ENCODE data around the gene SEC24A. TPM values are rescaled to one million over a fixed set of nuclear protein-coding genes. Genes with fewer than 3 reads are reported as not detected.
A peak's percentile ranks its signal among the peaks of the same experiment; 100 is the strongest.
"Not testable (repeated sequence)": the region's sequence is repeated elsewhere in the genome, so short reads cannot be mapped to it uniquely, and the experiment has no call there.

The SEC24A gene
- total RNA-seq, result 12.4 TPM
- long read RNA-seq, full-length matches to known transcripts, result 8 of 11 reads
- long read RNA-seq, partial matches to known transcripts, result 0 of 11 reads
- long read RNA-seq, other reads (novel, unspliced or antisense), result 3 of 11 reads

DNA sequence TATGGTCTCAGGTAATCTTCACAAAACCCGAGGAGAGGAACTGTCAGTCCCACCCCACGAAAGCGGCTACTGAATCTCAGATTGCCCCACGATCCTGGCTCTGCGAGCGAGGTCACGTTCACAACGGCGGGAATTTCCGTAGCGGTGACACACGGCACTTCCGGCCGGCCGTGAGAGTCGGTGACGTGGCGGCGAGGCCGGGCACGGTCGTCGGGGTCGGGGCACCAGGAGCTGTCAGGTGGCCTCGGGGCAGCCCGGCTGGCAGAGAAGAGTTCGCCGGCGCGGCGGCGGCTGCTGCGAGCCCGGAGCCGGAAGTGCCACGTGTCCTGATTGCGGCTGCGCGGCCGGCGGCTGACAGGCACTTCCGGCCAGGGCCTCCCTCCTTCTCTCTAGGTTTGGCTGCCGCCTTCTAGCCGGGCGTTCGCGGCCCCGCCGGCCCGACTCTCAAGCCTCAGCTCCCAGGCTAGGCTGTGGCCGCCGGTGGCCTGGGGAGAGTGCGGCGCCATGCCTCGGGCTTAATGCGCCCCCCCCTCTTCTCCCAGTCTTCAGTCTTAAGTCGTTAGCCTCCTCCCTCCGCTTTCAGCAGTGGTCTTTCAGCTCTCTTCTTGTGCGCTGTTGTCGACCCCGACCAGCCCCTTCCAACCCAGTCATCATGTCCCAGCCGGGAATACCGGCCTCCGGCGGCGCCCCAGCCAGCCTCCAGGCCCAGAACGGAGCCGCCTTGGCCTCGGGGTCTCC, at the start of gene SEC24A:
Gene SEC24A, plus strand, starts transcription at position 361 of the 738 bp plus-strand sequence. Its CDS starts 292 bp downstream, at position 653.
- intact Hi-C loops (cut with DNase I), result loop anchor here (1.0 kb wide), 1 partner anchor 16 kb away; the partner anchor contains the start of gene SAR1B
- peak; percentile 94 for DNase-seq (ENCODE audit: low spot score)

DNA sequence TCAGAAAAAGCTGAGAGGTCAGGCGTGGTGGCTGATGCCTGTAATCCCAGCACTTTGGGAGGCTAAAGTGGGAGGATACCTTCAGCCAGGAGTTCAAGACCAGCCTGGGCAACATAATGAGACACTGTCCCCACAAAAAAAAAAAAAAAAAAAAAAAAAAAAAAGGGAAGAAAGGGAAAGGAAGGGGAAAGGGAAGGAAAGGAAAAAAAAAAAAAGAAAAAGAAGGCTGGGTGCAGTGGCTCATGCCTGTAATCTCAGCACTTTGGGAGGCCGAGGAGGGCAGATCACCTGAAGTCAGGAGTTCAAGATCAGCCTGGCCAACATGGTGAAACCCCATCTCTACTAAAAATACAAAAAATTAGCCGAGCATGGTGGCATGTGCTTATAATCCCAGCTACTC, 48.8 kb upstream of the SEC24A start:
- intact Hi-C loops (cut with DNase I); DNase-seq (ENCODE audit: low spot score): not testable (repeated sequence)

DNA sequence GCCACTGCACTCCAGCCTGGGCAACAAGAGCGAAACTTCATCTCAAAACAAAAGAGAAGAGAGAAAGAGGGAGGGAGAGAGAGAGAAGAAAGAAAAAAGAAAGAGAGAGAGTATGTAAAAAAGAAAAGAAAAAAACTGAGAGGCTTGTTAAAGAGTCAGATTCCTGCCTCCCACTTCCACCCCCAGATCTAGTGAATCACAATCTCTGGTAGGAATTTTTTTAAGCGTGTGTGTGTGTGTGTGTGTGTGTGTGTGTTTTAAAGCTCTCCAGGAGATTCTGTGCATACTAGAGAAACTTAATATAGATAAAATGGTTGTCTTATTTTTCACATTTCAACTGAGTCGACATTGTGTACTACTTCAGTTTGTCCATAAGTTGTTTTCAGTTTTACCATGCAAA, 48.0 kb upstream of the SEC24A start:
- no peak for DNase-seq (ENCODE audit: low spot score)
- intact Hi-C loops (cut with DNase I), result no loop called here

DNA sequence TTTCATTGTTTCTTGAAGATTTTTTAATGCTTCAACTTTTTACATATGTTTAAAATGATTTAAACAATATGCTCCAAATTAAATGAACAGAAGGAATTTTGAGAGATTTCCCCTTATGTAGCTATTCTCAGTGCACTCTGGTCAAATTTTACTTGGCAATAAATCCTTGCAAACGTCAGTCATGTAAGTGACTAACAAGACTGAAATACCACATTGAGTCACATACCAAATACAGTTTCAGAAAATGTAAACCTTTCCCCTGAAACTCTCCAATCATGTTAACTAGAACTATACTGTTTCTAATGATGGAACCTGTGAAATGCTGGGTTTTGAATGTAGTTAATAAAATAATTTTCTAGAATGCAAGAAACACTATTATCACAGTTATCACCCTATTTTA, 45.5 kb upstream of the SEC24A start:
- DNase-seq (ENCODE audit: low spot score), result no peak
- intact Hi-C loops (cut with DNase I), result no loop called here

DNA sequence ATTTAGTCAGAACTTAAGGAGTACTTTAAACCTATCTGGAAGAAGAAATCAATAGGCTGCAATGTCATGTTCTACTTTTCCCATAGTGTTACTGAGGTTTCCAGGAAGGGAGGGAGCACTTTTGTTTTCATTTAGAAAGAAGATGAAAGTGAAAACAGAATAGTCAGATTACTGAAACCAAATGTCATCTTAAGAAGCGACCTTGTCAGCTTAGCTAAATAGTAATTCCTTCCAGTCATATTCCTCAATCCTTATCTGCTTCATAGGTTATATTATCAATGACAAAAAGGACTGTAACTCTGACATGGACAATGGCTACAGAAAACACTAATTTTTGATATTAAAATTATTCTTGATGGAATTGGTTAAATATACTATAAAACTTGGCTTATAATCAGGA, 43.7 kb upstream of the SEC24A start:
- no peak for DNase-seq (ENCODE audit: low spot score)
- intact Hi-C loops (cut with DNase I), result no loop called here

DNA sequence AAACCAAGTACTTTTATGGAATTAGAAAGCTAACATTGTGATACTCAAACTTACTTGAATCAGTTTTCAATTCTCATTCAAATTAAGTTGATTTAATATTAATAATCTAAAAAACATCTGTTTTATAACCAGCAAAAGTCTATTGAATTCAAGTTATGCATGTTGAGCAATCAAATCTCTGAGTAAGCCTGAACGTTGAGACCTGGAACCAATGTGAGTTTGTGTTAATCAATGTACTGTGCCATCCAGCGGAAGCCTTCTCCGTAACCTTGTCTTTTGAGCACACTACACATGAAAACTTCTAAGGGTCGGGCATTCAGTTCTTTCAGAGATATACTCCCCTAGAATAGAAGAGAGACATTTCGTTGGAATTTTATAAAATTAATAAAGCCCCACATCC, 41.9 kb upstream of the SEC24A start:
- no peak for DNase-seq (ENCODE audit: low spot score)
- intact Hi-C loops (cut with DNase I), result no loop called here

DNA sequence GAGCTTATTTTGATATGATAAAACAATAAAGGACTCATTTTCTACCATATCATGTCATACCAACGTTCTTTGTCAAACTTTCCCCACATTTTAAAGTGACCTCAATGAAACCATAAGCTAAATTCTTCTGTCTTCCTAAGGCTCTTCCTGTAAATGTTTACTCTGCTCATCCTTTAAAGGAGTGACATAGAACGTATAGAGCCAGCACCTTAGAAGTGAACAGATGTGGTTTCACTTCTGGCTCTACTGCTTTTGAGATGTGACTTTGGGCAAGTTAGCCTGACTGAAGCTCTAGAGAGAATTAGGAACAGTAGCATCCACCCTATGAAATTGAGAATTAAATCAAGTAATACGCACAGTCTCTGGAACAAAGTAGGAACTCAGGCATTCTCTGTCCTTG, 40.0 kb upstream of the SEC24A start:
- DNase-seq (ENCODE audit: low spot score), result no peak
- intact Hi-C loops (cut with DNase I), result no loop called here

DNA sequence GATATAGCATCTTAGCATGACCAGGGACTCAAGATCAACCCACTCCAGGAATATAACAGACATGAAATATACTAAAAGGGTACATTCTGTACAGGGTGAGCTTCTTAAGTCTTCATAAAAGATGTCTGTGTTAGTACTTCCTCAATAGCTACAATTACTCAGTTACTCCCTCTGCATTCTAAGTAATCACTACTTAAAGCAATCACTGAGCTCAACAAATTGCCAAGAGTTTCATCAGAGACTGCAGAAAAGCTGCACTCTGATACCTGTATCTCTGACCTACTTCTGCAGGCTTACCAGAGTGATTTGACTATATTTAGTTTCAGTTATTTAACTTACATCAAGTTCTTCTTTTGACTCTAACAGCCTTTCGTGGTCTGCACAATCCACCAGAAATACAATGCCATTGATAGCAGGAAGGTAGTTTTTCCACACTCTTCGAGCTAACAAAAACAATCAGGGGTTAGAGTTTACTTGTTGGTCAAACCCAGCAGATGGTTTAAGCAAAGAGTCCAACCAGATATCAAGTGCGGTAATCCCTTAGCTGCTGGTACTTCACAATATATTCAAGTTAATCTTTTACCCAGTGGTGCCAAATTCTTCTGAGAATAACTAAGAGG, 39.2 kb upstream of the SEC24A start:
- intact Hi-C loops (cut with DNase I), result no loop called here
- DNase-seq (ENCODE audit: low spot score), result no peak

DNA sequence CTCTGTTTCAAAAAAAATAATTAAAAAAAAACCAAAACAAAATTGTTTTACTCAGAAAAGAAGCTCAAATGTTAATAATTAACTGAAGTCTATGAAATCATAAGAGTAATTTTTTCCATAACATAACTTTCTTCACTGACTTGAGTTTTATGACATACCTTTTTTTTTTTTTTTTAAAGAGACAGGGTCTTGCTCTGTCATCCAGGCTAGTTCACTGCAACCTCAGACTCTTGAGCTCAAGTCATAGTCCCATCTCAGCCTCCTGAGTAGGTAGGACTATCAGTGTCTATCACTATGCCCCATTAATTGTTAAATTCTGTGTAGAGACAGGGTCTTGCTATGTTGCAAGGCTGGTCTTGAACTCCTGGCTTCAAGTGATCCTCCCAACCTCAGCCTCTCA, 37.9 kb upstream of the SEC24A start:
- DNase-seq (ENCODE audit: low spot score), result no peak

DNA sequence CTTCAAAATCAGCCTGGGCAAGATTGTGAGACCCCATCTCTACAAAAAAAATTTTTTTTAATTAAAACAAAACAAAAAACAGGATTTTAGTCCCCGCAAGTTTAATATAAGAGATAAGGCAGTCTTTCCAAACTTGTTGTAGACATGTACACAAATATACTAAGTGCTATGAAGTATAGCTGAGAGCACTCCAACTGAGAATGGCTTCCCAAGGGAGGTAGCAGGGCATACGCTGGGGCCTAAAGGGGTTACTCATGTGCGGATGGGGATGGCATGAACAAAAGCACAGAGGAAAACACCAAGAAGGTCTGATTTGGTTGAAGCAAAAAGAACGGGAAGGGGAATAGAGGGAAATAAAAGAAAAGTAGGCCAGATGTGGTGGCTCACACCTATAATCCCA, 37.1 kb upstream of the SEC24A start:
- DNase-seq (ENCODE audit: low spot score), result no peak
- intact Hi-C loops (cut with DNase I), result no loop called here

More for the DNA sequence above, 37.9 kb upstream of the SEC24A start:
- intact Hi-C loops (cut with DNase I), result no loop called here

DNA sequence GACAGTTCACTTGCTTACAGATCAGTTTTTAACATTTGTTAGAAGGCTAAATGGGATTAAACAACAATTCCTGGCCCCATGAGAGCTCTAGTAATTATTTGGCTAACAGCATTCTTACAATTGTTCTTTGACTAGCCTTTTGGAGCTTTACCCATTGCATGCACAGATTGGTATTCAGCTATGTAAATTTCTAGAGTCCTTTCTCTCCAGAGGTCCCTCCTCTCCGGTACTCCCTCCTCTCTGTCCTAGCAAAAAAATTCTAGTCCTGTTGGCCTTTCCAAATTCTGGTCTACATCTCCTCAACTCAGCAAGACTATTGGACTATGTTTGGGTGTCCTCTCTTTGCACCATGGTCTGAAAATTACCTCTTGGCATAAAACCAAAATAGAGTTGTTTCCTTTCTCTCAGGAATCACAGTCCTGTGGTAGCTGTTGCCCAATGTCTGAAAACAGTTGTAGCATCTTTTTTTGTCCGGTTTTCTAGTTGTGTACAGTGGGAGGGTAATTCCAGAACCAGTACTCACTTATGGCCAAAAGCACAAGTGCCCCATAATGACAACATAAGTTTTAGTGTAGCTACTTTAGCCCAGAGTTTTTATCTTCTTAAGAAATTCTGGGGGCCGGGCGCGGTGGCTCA, 34.0 kb upstream of the SEC24A start:
- intact Hi-C loops (cut with DNase I), result no loop called here
- DNase-seq (ENCODE audit: low spot score), result no peak

DNA sequence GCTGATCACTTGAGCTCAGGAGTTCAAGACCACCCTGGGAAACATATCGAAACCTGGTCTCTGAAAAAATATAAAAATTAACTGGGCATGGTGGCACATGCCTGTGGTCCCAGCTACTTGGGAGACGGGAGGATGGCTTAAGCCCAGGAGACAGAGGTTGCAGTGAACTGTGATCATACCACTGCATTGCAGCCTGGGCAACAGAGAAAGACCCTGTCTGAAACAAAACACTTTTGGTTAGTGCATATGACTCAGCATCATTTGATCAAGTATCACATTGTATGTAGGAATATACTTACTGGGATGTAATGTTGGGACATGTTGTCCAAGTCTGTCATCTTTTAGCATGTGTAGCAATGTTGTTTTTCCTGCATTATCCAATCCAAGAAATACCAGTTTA, 28.0 kb upstream of the SEC24A start:
- DNase-seq (ENCODE audit: low spot score), result no peak
- intact Hi-C loops (cut with DNase I), result no loop called here

DNA sequence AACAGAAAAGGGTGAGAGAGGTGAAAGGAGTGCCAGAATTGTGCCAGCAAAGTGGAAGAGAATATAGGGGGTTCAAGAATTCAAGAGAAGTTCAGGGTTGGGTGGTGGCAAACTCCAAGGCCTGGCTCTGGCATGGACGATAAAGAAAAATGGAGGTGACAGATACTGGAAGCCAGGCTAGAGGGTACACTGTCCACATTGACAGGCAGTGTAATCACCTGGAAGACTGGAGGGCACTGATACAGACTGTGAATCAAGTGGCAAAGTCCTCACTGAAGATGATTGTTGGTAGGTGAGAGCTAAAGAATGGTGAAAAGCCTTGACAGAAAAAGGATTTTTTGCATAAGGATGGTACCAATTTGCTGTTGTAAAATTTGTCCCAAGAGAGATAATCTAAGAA, 23.0 kb upstream of the SEC24A start:
- no peak for DNase-seq (ENCODE audit: low spot score)
- intact Hi-C loops (cut with DNase I), result no loop called here

DNA sequence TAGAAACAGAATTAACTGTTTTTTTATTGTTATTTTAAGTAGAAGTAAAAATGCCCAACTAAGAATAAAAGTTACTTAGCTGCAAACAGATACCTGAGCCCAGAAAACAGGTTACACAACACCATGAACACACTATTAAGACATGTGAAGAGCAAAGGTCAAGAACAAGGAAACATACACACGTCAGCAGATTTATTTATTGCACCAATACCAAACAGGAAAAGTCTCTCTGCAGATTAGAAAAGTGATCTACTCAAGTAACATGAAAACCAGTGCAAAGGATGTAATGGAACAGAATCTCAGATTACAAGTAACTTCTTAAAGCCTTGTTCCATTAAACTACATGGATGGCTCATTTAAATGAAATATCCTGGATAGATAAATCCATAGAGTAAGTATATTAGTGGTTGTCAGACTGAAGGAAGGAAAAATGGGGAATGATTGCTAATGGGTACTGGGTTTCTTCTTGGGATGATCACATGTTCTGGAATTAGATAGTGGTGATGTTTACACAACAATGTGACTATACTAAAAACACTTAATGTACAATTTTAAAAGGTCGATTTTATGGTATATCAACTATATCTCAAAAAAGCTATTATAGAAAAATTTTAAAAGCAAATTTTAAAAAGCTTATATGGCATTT, 22.1 kb upstream of the SEC24A start:
- intact Hi-C loops (cut with DNase I), result no loop called here
- DNase-seq (ENCODE audit: low spot score), result no peak

DNA sequence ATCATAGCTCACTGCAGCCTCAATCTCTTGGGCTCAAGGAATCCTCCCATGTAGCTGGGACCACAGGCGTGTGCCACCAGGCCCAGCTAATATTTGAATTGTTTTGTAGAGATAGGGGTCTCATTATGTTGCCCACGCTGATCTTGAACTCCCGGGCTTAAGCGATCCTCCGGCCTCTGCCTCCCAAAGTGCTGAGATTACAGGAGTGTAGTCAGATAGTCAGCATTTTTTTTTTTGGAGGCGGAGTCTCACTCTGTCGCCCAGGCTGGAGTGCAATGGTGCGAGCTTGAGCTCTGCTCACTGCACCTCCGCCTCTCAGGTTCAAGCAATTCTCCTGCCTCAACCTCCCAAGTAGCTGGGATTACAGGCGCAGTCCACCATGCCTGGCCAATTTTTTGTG, 14.4 kb upstream of the SEC24A start:
- no peak for DNase-seq (ENCODE audit: low spot score)
- intact Hi-C loops (cut with DNase I), result loop anchor here (5.0 kb wide), 1 partner anchor 123 kb away; the partner anchor contains the start of gene DDX46

DNA sequence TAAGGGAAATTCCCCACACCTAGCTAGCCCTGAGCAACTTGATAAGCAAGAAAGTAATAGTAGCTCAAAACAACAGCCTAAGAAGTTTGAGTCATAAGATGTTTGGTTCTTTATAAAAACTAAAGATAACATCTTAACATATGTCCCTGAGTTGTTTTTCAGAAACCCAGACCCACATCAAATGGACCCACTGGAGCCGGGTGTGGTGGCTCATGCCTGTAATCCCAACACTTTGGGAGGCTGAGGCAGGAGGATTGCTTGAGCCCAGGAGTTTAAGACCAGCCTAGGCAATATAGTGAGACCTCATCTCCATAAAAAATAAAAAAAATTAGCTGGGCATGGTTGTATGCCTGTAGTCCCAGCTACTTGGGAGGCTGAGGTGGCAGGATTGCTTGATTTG, 13.2 kb upstream of the SEC24A start:
- intact Hi-C loops (cut with DNase I); DNase-seq (ENCODE audit: low spot score): not testable (repeated sequence)

DNA sequence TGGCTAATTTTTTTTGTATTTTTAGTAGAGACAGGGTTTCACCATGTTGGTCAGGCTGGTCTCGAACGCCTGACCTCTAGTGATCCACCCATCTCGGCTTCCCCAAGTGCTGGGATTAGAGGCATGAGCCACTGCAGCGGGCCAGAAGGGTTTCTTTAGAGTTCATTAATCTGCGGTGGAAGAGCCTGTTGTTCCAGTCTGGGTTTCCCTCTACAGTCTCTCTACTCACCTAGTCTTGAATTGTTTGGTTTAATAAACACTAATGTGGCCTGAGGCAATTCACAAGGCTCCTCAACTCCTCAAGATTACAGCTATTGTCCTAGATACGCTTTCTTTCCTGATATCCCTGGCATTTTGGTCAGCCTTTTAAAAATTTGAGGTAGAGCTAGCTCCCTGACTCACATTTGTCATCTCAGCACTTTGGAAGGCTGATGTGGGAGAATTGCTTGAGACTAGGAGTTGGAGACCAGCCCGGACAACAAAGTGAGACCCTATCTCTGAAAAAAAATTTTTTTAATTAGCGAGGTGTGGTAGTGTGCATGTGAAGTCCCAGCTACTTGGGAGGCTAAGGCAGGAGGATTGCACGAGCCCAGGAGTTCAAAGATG, 11.4 kb upstream of the SEC24A start:
- no peak for DNase-seq (ENCODE audit: low spot score)
- intact Hi-C loops (cut with DNase I), result no loop called here

DNA sequence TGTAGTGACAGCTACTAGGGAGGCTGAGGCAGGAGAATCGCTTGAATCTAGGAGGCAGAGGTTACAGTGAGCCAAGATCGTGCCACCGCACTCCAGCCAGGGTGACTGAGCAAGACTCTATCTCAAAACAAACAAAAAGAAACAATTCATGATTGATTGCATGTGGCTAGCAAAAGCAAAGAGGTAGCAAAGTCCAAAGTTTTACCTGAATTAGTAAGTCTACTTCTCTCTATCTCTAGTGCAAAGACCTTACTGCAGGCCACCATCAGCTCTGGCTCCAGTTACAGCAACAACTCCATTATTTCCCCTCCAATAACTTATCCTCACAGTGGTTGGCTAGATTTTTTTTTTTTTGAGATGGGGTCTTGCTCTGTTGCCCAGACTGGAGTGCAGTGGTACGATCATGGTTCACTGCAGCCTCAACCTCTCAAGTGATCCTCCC, 9.8 kb upstream of the SEC24A start:
- intact Hi-C loops (cut with DNase I), result no loop called here
- DNase-seq (ENCODE audit: low spot score), result no peak

DNA sequence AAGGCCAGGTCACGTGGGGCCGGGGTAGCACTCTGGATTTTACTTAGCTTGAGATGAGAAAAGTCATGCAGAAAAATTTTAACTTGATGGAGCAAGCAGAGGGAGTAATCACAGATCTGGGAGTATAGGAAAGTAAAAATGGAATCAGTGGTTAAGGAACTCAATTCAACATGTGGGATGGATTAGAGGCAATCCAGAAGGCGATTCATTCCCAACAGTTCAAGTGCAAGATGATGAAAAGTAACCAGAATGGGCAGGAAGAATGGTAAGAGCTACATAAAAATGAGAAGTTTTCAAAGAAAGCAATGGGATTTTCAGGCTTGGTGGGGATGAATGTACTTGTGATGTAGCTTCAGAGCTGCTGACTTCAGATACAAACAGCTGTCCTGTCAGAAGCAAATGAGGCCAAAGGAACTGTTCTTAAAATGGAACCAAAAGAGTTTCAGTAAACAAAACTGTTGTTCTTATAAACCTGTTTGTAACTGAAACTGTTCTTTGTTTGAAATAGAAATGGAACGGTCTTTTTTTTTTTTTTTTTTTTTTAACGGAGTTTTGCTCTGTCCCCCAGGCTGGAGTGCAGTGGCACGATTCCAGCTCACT, 5.6 kb upstream of the SEC24A start:
- no peak for DNase-seq (ENCODE audit: low spot score)
- intact Hi-C loops (cut with DNase I), result no loop called here
